Measurements from ENCODE around the gene TNS4. TPM values are rescaled to one million over a fixed set of nuclear protein-coding genes. Genes with fewer than 3 reads are reported as not detected.

The TNS4 gene
- total RNA-seq, 1 donor from 2014 or later = not detected

GRCh38 chr17:40541060-40541872 is 39.8 kb upstream of the TNS4 start:
- Histone ChIP-seq H3K27ac (ENCODE audit: low read depth, low read length) (no peak overlapping the region), H3K4me2 (ENCODE audit: low read length) (no peak overlapping the region), H3K4me3 (ENCODE audit: insufficient read depth, low read depth, low read length) (no peak overlapping the region), H2AFZ (ENCODE audit: low read depth, low read length) (no peak overlapping the region), H3K9me3 (ENCODE audit: insufficient read depth, low read depth, low read length) (no peaks in the 10 kb centered on the region), H3K9ac (ENCODE audit: low read length) (no peak overlapping the region), H3K27me3 (ENCODE audit: insufficient read depth, low read length) (no peaks in the 10 kb centered on the region), H3K36me3 (ENCODE audit: insufficient read depth, low read length) (no peaks in the 10 kb centered on the region), H3K79me2 (ENCODE audit: insufficient read depth, low read length) (no peaks in the 10 kb centered on the region), H3K4me1 (ENCODE audit: insufficient read depth, low read length) (peaks cover 25% of the 10 kb centered on the region), H4K20me1 (ENCODE audit: insufficient read depth, low read length) (no peaks in the 10 kb centered on the region)
- no peak overlapping the region for H3K4me3 Mint-ChIP-seq (ENCODE audit: unreplicated experiment)
- peaks cover 4% of the 10 kb centered on the region for H3K9me3 Mint-ChIP-seq (ENCODE audit: unreplicated experiment)
- H3K4me1 Mint-ChIP-seq (ENCODE audit: low read depth, unreplicated experiment) = peaks cover 16% of the 10 kb centered on the region
- H3K27ac Mint-ChIP-seq (ENCODE audit: unreplicated experiment) = no peak overlapping the region
- DNase-seq (ENCODE audit: low read depth) = no peak
- TF ChIP-seq CTCF (IDR thresholded peaks at IDR 0.05; ENCODE audit: insufficient read depth, low read depth, low read length) = no peak
- no peak for TF ChIP-seq EZH2 (IDR thresholded peaks at IDR 0.05; ENCODE audit: insufficient read depth, low read length)
- no peaks in the 10 kb centered on the region for H3K36me3 Mint-ChIP-seq (ENCODE audit: low read depth, unreplicated experiment)
- FAIRE-seq = no peak
- peaks cover 11% of the 10 kb centered on the region for H3K27me3 Mint-ChIP-seq (ENCODE audit: low read depth, unreplicated experiment)

- no peak overlapping the region for H3K4me3 Mint-ChIP-seq (ENCODE audit: unreplicated experiment)
- no peak overlapping the region for H2AFZ ChIP-seq (ENCODE audit: low read depth, low read length)
- no peaks in the 10 kb centered on the region for H3K36me3 Mint-ChIP-seq (ENCODE audit: low read depth, unreplicated experiment)
- no peaks in the 10 kb centered on the region for H3K27me3 ChIP-seq (ENCODE audit: insufficient read depth, low read length)
- H3K4me1 Mint-ChIP-seq (ENCODE audit: low read depth, unreplicated experiment) = peaks cover 20% of the 10 kb centered on the region
- H3K9me3 Mint-ChIP-seq (ENCODE audit: unreplicated experiment) = peaks cover 1% of the 10 kb centered on the region
- no peak overlapping the region for H3K4me3 ChIP-seq (ENCODE audit: insufficient read depth, low read depth, low read length)
- FAIRE-seq (no peak), DNase-seq (ENCODE audit: low read depth) (no peak)
- H3K79me2 ChIP-seq (ENCODE audit: insufficient read depth, low read length) = no peaks in the 10 kb centered on the region
- H3K27me3 Mint-ChIP-seq (ENCODE audit: low read depth, unreplicated experiment) = peaks cover 9% of the 10 kb centered on the region
- no peaks in the 10 kb centered on the region for H4K20me1 ChIP-seq (ENCODE audit: insufficient read depth, low read length)
- H3K9ac ChIP-seq (ENCODE audit: low read length) = no peak overlapping the region
- no peak overlapping the region for H3K27ac ChIP-seq (ENCODE audit: low read depth, low read length)
- peaks cover 28% of the 10 kb centered on the region for H3K4me1 ChIP-seq (ENCODE audit: insufficient read depth, low read length)
- TF ChIP-seq EZH2 (IDR thresholded peaks at IDR 0.05; ENCODE audit: insufficient read depth, low read length) (no peak), CTCF (IDR thresholded peaks at IDR 0.05; ENCODE audit: insufficient read depth, low read depth, low read length) (no peak)
- H3K36me3 ChIP-seq (ENCODE audit: insufficient read depth, low read length) = no peaks in the 10 kb centered on the region
- H3K4me2 ChIP-seq (ENCODE audit: low read length) = no peak overlapping the region
- H3K27ac Mint-ChIP-seq (ENCODE audit: unreplicated experiment) = no peak overlapping the region
- H3K9me3 ChIP-seq (ENCODE audit: insufficient read depth, low read depth, low read length) = no peaks in the 10 kb centered on the region
These were observed 39.0 kb upstream of the TNS4 start for GRCh38 chr17:40540448-40540847.

Data from astrocyte (in vitro differentiated cells and primary cell).